ENCODE results near the gene ZNF3. TPM values are rescaled to one million over a fixed set of nuclear protein-coding genes. Genes with fewer than 3 reads are reported as not detected.
A peak's percentile ranks its signal among the peaks of the same experiment; 100 is the strongest.

ZNF3 gene
- total and polyA plus RNA-seq, 4 donors: 10.2 to 18.2 (median 12.2) TPM

DNA sequence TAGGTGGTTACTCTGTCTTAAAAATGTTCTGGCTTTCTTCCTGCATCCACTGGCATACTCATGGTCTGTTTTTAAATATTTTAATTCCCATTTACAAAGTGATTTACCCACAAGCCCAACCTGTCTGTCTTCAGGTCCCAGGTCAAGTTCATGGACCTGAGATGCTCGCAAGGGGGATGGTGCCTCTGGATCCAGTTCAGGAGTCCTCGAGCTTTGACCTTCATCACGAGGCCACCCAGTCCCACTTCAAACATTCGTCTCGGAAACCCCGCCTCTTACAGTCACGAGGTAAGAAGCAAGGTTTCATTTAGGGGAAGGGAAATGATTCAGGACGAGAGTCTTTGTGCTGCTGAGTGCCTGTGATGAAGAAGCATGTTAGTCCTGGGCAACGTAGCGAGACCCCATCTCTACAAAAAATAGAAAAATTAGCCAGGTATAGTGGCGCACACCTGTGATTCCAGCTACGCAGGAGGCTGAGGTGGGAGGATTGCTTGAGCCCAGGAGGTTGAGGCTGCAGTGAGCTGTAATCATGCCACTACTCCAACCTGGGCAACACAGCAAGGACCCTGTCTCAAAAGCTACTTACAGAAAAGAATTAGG lies 57.4 kb downstream of the ZNF3 start:
- H3K27ac ChIP-seq (ENCODE audit: low read depth in 1 of 2, low read length in 2 of 2): peak overlapping the region; percentile 68 to 73
- TF ChIP-seq RAD21 (IDR thresholded peaks at IDR 0.05): peak in 1 of 2 donors; percentile 38
- TF ChIP-seq HNF4A (conservative IDR thresholded peaks at IDR 0.05): peak; percentile 96 to 97
- TF ChIP-seq YY1 (IDR thresholded peaks at IDR 0.05): peak; percentile 40
- peak in 1 of 2 donors; percentile 34 for TF ChIP-seq GABPA (IDR thresholded peaks at IDR 0.05 in 1 of 2, conservative IDR thresholded peaks at IDR 0.05 in 1 of 2)
- TF ChIP-seq RXRA (IDR thresholded peaks at IDR 0.05): peak; percentile 97
- no peak for TF ChIP-seq TAF1 (conservative IDR thresholded peaks at IDR 0.05)
- TF ChIP-seq, protein P1, sequence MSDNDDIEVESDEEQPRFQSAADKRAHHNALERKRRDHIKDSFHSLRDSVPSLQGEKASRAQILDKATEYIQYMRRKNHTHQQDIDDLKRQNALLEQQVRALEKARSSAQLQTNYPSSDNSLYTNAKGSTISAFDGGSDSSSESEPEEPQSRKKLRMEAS (IDR thresholded peaks at IDR 0.05): peak; percentile 69
- TF ChIP-seq, protein P2, sequence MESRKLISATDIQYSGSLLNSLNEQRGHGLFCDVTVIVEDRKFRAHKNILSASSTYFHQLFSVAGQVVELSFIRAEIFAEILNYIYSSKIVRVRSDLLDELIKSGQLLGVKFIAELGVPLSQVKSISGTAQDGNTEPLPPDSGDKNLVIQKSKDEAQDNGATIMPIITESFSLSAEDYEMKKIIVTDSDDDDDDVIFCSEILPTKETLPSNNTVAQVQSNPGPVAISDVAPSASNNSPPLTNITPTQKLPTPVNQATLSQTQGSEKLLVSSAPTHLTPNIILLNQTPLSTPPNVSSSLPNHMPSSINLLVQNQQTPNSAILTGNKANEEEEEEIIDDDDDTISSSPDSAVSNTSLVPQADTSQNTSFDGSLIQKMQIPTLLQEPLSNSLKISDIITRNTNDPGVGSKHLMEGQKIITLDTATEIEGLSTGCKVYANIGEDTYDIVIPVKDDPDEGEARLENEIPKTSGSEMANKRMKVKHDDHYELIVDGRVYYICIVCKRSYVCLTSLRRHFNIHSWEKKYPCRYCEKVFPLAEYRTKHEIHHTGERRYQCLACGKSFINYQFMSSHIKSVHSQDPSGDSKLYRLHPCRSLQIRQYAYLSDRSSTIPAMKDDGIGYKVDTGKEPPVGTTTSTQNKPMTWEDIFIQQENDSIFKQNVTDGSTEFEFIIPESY (IDR thresholded peaks at IDR 0.05): peak; percentile 59
- peak; percentile 42 for TF ChIP-seq REST (IDR thresholded peaks at IDR 0.05)
- peak; percentile 89 for TF ChIP-seq HNF4G (IDR thresholded peaks at IDR 0.05)
- TF ChIP-seq SP1 (IDR thresholded peaks at IDR 0.05): peak; percentile 70
- TF ChIP-seq, protein P3, sequence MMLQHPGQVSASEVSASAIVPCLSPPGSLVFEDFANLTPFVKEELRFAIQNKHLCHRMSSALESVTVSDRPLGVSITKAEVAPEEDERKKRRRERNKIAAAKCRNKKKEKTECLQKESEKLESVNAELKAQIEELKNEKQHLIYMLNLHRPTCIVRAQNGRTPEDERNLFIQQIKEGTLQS (IDR thresholded peaks at IDR 0.05): no peak
- TF ChIP-seq FOXA1 (IDR thresholded peaks at IDR 0.05): peak; percentile 10
- TF ChIP-seq JUND (IDR thresholded peaks at IDR 0.05): peak; percentile 68 to 76
- peak; percentile 5 for TF ChIP-seq FOXA2 (IDR thresholded peaks at IDR 0.05)
- TF ChIP-seq EGR1 (IDR thresholded peaks at IDR 0.05; ENCODE audit: low read depth in 2 of 2): no peak
- TF ChIP-seq, protein P4, sequence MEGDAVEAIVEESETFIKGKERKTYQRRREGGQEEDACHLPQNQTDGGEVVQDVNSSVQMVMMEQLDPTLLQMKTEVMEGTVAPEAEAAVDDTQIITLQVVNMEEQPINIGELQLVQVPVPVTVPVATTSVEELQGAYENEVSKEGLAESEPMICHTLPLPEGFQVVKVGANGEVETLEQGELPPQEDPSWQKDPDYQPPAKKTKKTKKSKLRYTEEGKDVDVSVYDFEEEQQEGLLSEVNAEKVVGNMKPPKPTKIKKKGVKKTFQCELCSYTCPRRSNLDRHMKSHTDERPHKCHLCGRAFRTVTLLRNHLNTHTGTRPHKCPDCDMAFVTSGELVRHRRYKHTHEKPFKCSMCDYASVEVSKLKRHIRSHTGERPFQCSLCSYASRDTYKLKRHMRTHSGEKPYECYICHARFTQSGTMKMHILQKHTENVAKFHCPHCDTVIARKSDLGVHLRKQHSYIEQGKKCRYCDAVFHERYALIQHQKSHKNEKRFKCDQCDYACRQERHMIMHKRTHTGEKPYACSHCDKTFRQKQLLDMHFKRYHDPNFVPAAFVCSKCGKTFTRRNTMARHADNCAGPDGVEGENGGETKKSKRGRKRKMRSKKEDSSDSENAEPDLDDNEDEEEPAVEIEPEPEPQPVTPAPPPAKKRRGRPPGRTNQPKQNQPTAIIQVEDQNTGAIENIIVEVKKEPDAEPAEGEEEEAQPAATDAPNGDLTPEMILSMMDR (IDR thresholded peaks at IDR 0.05; ENCODE audit: low read depth, low read length, missing input control): no peak
- peak; percentile 93 for TF ChIP-seq NR2F2 (IDR thresholded peaks at IDR 0.05)
- peak overlapping the region; percentile 47 to 79 for H3K9ac ChIP-seq (ENCODE audit: low read depth in 1 of 2, low read length in 2 of 2)
- peaks cover 12 to 27% (median 18%) of the 10 kb centered on the region in 4 donors for H3K36me3 ChIP-seq (ENCODE audit: control insufficient read depth in 4 of 4, insufficient read depth in 3 of 4, low read depth in 1 of 4, low read length in 3 of 4)
- peaks cover 15 to 63% (median 41%) of the 10 kb centered on the region in 4 donors for H3K4me1 ChIP-seq (ENCODE audit: control insufficient read depth in 4 of 4, insufficient read depth in 4 of 4, low read length in 3 of 4)
- 27% methylated on average over 12 of the region's 12 CpGs for WGBS
- H3K9me3 ChIP-seq (ENCODE audit: control insufficient read depth in 4 of 4, low read length in 3 of 4): no peaks in the 10 kb centered on the region
- peak; percentile 41 for DNase-seq (ENCODE audit: low spot score)
- H3K4me3 ChIP-seq (ENCODE audit: low read depth in 1 of 3, low read length in 3 of 3): peak overlapping the region in 2 of 3 donors; percentile 20 to 64
- no peaks in the 10 kb centered on the region for H3K27me3 ChIP-seq (ENCODE audit: control insufficient read depth in 4 of 4, insufficient read depth in 4 of 4, low read length in 3 of 4)

Measured in liver (tissue), 9 donors.